GM12891 (cell line): ENCODE results near the gene MVB12B.

Experiments
- POLR2A ChIP-seq: IDR thresholded peaks from 2 replicates; pipeline ENCODE4 v1.6.1; 2011; ENCODE audit warnings: low read depth, low read length, control low read depth
- POLR2AphosphoS5 ChIP-seq: IDR thresholded peaks from 2 replicates; pipeline ENCODE4 v1.6.1; 2011; ENCODE audit warnings: low read depth, low read length, control low read depth

DNA sequence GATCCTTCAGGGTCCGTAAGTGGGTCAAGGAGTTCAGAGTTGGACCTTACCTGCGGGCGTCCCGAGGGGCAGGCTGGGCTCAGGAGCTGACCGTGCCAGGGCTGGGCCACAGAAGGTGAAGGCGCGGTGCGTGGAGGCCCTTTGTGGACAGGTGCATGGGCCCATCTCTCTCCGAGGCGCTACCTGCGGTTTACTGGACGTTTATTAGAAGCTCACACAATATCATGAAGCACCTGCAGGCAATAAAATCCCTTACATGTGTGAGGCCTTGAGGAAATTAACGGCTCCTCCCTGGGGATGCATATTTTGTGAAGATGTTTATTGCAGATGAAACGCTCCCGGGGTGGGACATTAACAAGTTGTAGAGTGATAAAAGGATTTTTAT lies 207.3 kb downstream of the MVB12B start:
- TF ChIP-seq POLR2AphosphoS5 (no peak), POLR2A (no peak)
